A549 (cell line): ENCODE results near the gene INPP1. TPM values are rescaled to one million over a fixed set of nuclear protein-coding genes. Genes with fewer than 3 reads are reported as not detected.

ENCODE experiments used
- ATAC-seq, 2 experiments: fragments of 200-7000 bp in 1 of 2; fragments of >200 bp in 1 of 2; cut with Nextera tagmentation in 1 of 2; cut with Tn5 transposase in 1 of 2; 3 replicates each; pipeline versions ENCODE4 v1.8.0 to v1.9.1; 2018 to 2020; ENCODE audit warnings: mild to moderate bottlenecking in 1 of 2, moderate library complexity in 1 of 2
- CTCF ChIA-PET: fragments of 300-600 bp; sonication (Branson Sonifier 250); formaldehyde crosslinking; extraction: SDS; loops from one replicate; lab custom pipeline; 2021; ENCODE audit warnings: antibody characterized with exemption, inconsistent platforms; lab: Yijun Ruan, JAX
- POLR2A ChIA-PET: fragments of 350-600 bp; formaldehyde crosslinking; extraction: SDS; loops from one replicate; lab custom pipeline; 2021; ENCODE audit warnings: antibody characterized with exemption, inconsistent platforms; lab: Yijun Ruan, JAX
- DNase-seq, 2 experiments: peaks; one replicate each; pipeline versions ENCODE4 v3.0.0 to v3.0.0-alpha.2; 2011 to 2016; ENCODE audit warnings: low read depth in 1 of 2, low spot score in 1 of 2
- FAIRE-seq: peaks from 2 replicates; lab custom pipeline; 2011; peaks lifted over from hg19 to GRCh38; lab: Jason Lieb, UNC
- H3K27ac ChIP-seq, 2 experiments: fragments of >200 bp; sonication (Bioruptor Twin); formaldehyde crosslinking; 3 replicates each; pipeline ENCODE4 v1.5.1; 2016 to 2017
- H3K4me1 ChIP-seq: fragments of >200 bp; sonication (Bioruptor Twin); formaldehyde crosslinking; 3 replicates; pipeline ENCODE4 v1.6.1; 2016
- H3K4me2 ChIP-seq: fragments of >200 bp; sonication (Bioruptor Twin); formaldehyde crosslinking; 3 replicates; pipeline ENCODE4 v1.6.1; 2016
- H3K4me3 ChIP-seq: fragments of >200 bp; sonication (Bioruptor Twin); formaldehyde crosslinking; 3 replicates; pipeline ENCODE4 v1.5.1; 2016
- H3K9me3 ChIP-seq: fragments of >200 bp; sonication (Bioruptor Twin); formaldehyde crosslinking; 3 replicates; pipeline ENCODE4 v1.6.1; 2016
- BHLHE40 ChIP-seq: IDR thresholded peaks from 2 replicates; pipeline ENCODE4 v1.6.1; 2012; ENCODE audit warnings: low read depth, low read length, inconsistent platforms
- CBX2 ChIP-seq: fragments of 200-600 bp; sonication (generic); IDR thresholded peaks from 2 replicates; pipeline ENCODE4 v1.6.1; 2016; ENCODE audit warnings: low read depth, mild to moderate bottlenecking, borderline replicate concordance
- CBX8 ChIP-seq: fragments of 200-600 bp; sonication (generic); IDR thresholded peaks from 2 replicates; pipeline ENCODE4 v1.6.1; 2016
- CHD4 ChIP-seq: fragments of 200-600 bp; sonication (generic); IDR thresholded peaks from 2 replicates; pipeline ENCODE4 v1.6.1; 2016; ENCODE audit warnings: antibody characterized with exemption, mild to moderate bottlenecking, borderline replicate concordance
- EHF ChIP-seq: fragments of 250-450 bp; sonication (Bioruptor Pico); IDR thresholded peaks from 2 replicates; pipeline ENCODE4 v1.5.0; 2020; ENCODE audit warnings: mild to moderate bottlenecking
- EHMT2 ChIP-seq: fragments of 200-600 bp; sonication (generic); IDR thresholded peaks from 2 replicates; pipeline ENCODE4 v1.6.1; 2016; ENCODE audit warnings: antibody characterized with exemption, low read depth, mild to moderate bottlenecking, moderate library complexity
- ESRRA ChIP-seq: fragments of 150-350 bp; IDR thresholded peaks from 2 replicates; pipeline ENCODE4 v1.6.1; 2014; ENCODE audit warnings: mild to moderate bottlenecking, low read length, borderline replicate concordance
- FOSL2 ChIP-seq, 2 experiments: fragments of 450-650 bp in 1 of 2; fragments of >200 bp in 1 of 2; sonication (Bioruptor Twin) in 1 of 2; formaldehyde crosslinking; IDR thresholded peaks; 2 replicates each; pipeline versions ENCODE4 v1.5.0 to v1.6.1; 2016 to 2020; ENCODE audit warnings: mild to moderate bottlenecking in 1 of 2, moderate library complexity in 1 of 2
- FOXS1 ChIP-seq: fragments of 250-450 bp; sonication (Bioruptor Pico); IDR thresholded peaks from 2 replicates; pipeline ENCODE4 v1.5.0; 2020; ENCODE audit warnings: mild to moderate bottlenecking, moderate library complexity
- GATA3 ChIP-seq: IDR thresholded peaks from 2 replicates; pipeline ENCODE4 v1.6.1; 2012; ENCODE audit warnings: borderline replicate concordance
- HDAC2 ChIP-seq: fragments of 200-600 bp; sonication (generic); IDR thresholded peaks from 2 replicates; pipeline ENCODE4 v1.6.1; 2016
- HOXB5 ChIP-seq: fragments of 250-450 bp; sonication (Bioruptor Pico); IDR thresholded peaks from 2 replicates; pipeline ENCODE4 v1.5.0; 2020; ENCODE audit warnings: mild to moderate bottlenecking, moderate library complexity
- JUN ChIP-seq, 2 experiments: fragments of >200 bp; sonication (Bioruptor Twin); formaldehyde crosslinking; IDR thresholded peaks; 2 replicates in 1 of 2; 3 replicates in 1 of 2; pipeline ENCODE4 v1.6.1; 2016 to 2017
- JUNB ChIP-seq: fragments of >200 bp; sonication (Bioruptor Twin); formaldehyde crosslinking; IDR thresholded peaks from 2 replicates; pipeline ENCODE4 v1.6.1; 2016
- KDM1A ChIP-seq: fragments of 200-600 bp; sonication (generic); IDR thresholded peaks from 2 replicates; pipeline ENCODE4 v1.6.1; 2016; ENCODE audit warnings: low read depth, mild to moderate bottlenecking
- KDM5A ChIP-seq: fragments of 200-600 bp; sonication (generic); IDR thresholded peaks from 2 replicates; pipeline ENCODE4 v1.6.1; 2016; ENCODE audit warnings: antibody characterized with exemption, mild to moderate bottlenecking
- MAFK ChIP-seq: fragments of 450-650 bp; IDR thresholded peaks from 2 replicates; pipeline ENCODE4 v1.6.1; 2014; ENCODE audit not compliant: partially characterized antibody
- MAZ ChIP-seq: fragments of 150-350 bp; IDR thresholded peaks from 2 replicates; pipeline ENCODE4 v1.6.1; 2014; ENCODE audit warnings: antibody characterized with exemption, low read depth, low read length, borderline replicate concordance
- MYC ChIP-seq: IDR thresholded peaks from 2 replicates; pipeline ENCODE4 v1.6.1; 2012; ENCODE audit warnings: mild to moderate bottlenecking, inconsistent platforms, low read length, improper control_type of control experiment, borderline replicate concordance
- NFE2L2 ChIP-seq: fragments of 150-350 bp; conservative IDR thresholded peaks from 2 replicates; pipeline ENCODE4 v1.6.1; 2014; ENCODE audit warnings: low read length
- NPAS2 ChIP-seq: fragments of 250-450 bp; sonication (Bioruptor Pico); IDR thresholded peaks from 2 replicates; pipeline ENCODE4 v1.8.0; 2022; ENCODE audit warnings: mild to moderate bottlenecking, moderate library complexity, borderline replicate concordance
- PHF8 ChIP-seq: fragments of 200-600 bp; sonication (generic); IDR thresholded peaks from 2 replicates; pipeline ENCODE4 v1.6.1; 2016; ENCODE audit warnings: low read depth, mild to moderate bottlenecking, antibody characterized with exemption, moderate library complexity, borderline replicate concordance
- RCOR1 ChIP-seq: fragments of 150-350 bp; IDR thresholded peaks from 2 replicates; pipeline ENCODE4 v1.6.1; 2014; ENCODE audit warnings: antibody characterized with exemption, low read length, low read depth
- RFX5 ChIP-seq: fragments of 450-650 bp; IDR thresholded peaks from 2 replicates; pipeline ENCODE4 v1.7.1; 2014; ENCODE audit warnings: antibody characterized with exemption, mild to moderate bottlenecking, moderate library complexity
- TFCP2L1 ChIP-seq: fragments of 250-450 bp; sonication (Bioruptor Pico); IDR thresholded peaks from 2 replicates; pipeline ENCODE4 v1.5.0; 2021; ENCODE audit warnings: mild to moderate bottlenecking
- TP53 ChIP-seq: fragments of 250-450 bp; sonication (Bioruptor Pico); IDR thresholded peaks from 2 replicates; pipeline ENCODE4 v1.5.0; 2021; ENCODE audit warnings: mild to moderate bottlenecking, moderate library complexity
- ZFP36 ChIP-seq: fragments of 450-650 bp; IDR thresholded peaks from 2 replicates; pipeline ENCODE4 v1.6.1; 2014; ENCODE audit warnings: borderline replicate concordance; ENCODE audit not compliant: partially characterized antibody
- ZSCAN20 ChIP-seq: fragments of 250-450 bp; sonication (Bioruptor Pico); IDR thresholded peaks from 2 replicates; pipeline ENCODE4 v1.8.0; 2022; ENCODE audit warnings: mild to moderate bottlenecking, moderate library complexity
- whole genome bisulfite sequencing: methylation state at CpG from one replicate; pipeline ENCODE4 v1.1.6; 2017; ENCODE audit errors: missing lambda C conversion rate; 5-methylcytosine and 5-hydroxymethylcytosine counted together
- polyA plus RNA-seq, 4 experiments: library from polyadenylated mRNA; depleted of rRNA in 3 of 4; stranded (reverse); fragments of >200 nt; fragmentation: RNase III in 1 of 4; extraction: RNeasy Plus Mini Kit Qiagen cat#74134 plus additional on column Dnase treatment in 1 of 4; gene quantifications; 2 replicates in 3 of 4; 3 replicates in 1 of 4; pipeline ENCODE4 v1.2.3, GENCODE V29; 2011 to 2017
- TF ChIP-seq, protein P1 (sequence below): IDR thresholded peaks from 2 replicates; pipeline ENCODE4 v1.6.1; 2012
- TF ChIP-seq, protein P2 (sequence below): fragments of 200-600 bp; sonication (generic); IDR thresholded peaks from 2 replicates; pipeline ENCODE4 v1.6.1; 2016; ENCODE audit warnings: antibody characterized with exemption, mild to moderate bottlenecking, moderate library complexity
- TF ChIP-seq, protein P3 (sequence below): fragments of 150-350 bp; IDR thresholded peaks from 2 replicates; pipeline ENCODE4 v1.6.1; 2014; ENCODE audit warnings: low read depth, mild to moderate bottlenecking, low read length

INPP1 gene
- polyA plus RNA-seq, 2 of the 4 experiments (the other 2 are of a cell fraction): 12.8 to 18.4 TPM

DNA sequence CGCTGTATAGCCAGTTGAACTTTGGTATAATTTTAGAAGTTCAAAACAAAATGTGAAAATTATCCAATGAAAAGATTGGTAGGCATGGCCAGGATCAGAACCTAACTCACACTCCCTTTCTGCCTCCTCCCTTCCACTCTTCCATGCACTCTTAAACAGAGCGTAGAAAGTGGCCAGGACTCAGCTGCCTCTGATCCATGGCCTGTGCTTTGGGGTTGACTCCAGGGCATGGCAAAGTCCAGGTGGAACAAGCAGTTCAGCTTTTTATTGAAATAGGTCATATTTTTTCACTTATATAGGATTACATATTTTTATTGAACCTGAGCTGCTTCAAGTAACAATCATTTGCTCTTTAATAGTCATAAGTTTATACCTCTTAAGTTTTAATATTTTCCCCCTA is 26.2 kb downstream of the INPP1 start:
- H3K4me3 ChIP-seq: no peak overlapping the region
- H3K27ac ChIP-seq: no peak overlapping the region
- CTCF ChIA-PET: interaction anchor here (0.9 to 1.3 kb wide), 2 partner anchors 13 to 16 kb away, joined by 3 to 5 read pairs; no protein-coding TSS in a partner anchor
- POLR2A ChIA-PET: no interaction called here
- H3K9me3 ChIP-seq: no peaks in the 10 kb centered on the region
- no peak overlapping the region for H3K4me2 ChIP-seq
- TF ChIP-seq NFE2L2 (no peak), MYC (no peak), FOSL2 (IDR thresholded peaks at IDR 0.05) (no peak), FOSL2 (CRISPR knock-in tag; IDR thresholded peaks at IDR 0.05) (no peak), KDM5A (no peak), CBX2 (no peak), TP53 (no peak), RCOR1 (no peak), MAZ (no peak), FOXS1 (CRISPR knock-in tag) (no peak), EHF (CRISPR knock-in tag) (no peak), MAFK (no peak), PHF8 (no peak), ESRRA (no peak), EHMT2 (no peak), GATA3 (no peak), NPAS2 (CRISPR knock-in tag) (no peak), TFCP2L1 (CRISPR knock-in tag) (no peak), CHD4 (no peak), BHLHE40 (no peak)
- 89% methylated on average over 2 of the region's 2 CpGs for WGBS
- ATAC-seq: no peak
- no peak for FAIRE-seq
- DNase-seq: no peak
- no peaks in the 10 kb centered on the region for H3K4me1 ChIP-seq

DNA sequence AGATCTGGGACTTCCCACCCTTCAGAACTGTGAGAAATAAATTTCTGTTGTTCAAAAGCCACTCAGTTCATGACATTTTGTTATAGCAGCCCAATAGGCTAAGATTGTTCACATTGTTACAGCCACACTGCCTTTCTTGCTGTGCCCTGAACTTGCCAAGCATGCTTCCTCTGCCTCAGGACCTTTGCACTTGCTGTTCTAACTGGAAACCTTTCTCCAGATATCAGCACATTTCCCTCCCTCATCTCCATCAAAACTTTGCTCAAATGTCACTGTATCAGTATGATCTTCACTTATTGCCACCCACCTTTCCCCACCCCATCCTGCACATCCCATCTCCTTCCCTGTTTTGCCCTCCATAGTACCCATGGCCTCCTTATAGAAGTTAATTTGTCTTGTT is 32.7 kb downstream of the INPP1 start:
- DNase-seq (no peak), ATAC-seq (no peak), FAIRE-seq (no peak)
- H3K9me3 ChIP-seq: no peaks in the 10 kb centered on the region
- H3K27ac ChIP-seq: no peak overlapping the region
- ChIA-PET POLR2A (no interaction called here), CTCF (interaction anchor here (1.3 kb wide), 1 partner anchor 135 kb away, joined by 4 read pairs; no protein-coding TSS in a partner anchor)
- H3K4me3 ChIP-seq: no peak overlapping the region
- H3K4me2 ChIP-seq: no peak overlapping the region
- no peak for TF ChIP-seq TP53
- no peak for TF ChIP-seq JUNB
- no peak for TF ChIP-seq TFCP2L1 (CRISPR knock-in tag)
- TF ChIP-seq, protein P1, sequence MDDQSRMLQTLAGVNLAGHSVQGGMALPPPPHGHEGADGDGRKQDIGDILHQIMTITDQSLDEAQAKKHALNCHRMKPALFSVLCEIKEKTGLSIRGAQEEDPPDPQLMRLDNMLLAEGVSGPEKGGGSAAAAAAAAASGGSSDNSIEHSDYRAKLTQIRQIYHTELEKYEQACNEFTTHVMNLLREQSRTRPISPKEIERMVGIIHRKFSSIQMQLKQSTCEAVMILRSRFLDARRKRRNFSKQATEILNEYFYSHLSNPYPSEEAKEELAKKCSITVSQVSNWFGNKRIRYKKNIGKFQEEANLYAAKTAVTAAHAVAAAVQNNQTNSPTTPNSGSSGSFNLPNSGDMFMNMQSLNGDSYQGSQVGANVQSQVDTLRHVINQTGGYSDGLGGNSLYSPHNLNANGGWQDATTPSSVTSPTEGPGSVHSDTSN: no peak
- TF ChIP-seq, protein P2, sequence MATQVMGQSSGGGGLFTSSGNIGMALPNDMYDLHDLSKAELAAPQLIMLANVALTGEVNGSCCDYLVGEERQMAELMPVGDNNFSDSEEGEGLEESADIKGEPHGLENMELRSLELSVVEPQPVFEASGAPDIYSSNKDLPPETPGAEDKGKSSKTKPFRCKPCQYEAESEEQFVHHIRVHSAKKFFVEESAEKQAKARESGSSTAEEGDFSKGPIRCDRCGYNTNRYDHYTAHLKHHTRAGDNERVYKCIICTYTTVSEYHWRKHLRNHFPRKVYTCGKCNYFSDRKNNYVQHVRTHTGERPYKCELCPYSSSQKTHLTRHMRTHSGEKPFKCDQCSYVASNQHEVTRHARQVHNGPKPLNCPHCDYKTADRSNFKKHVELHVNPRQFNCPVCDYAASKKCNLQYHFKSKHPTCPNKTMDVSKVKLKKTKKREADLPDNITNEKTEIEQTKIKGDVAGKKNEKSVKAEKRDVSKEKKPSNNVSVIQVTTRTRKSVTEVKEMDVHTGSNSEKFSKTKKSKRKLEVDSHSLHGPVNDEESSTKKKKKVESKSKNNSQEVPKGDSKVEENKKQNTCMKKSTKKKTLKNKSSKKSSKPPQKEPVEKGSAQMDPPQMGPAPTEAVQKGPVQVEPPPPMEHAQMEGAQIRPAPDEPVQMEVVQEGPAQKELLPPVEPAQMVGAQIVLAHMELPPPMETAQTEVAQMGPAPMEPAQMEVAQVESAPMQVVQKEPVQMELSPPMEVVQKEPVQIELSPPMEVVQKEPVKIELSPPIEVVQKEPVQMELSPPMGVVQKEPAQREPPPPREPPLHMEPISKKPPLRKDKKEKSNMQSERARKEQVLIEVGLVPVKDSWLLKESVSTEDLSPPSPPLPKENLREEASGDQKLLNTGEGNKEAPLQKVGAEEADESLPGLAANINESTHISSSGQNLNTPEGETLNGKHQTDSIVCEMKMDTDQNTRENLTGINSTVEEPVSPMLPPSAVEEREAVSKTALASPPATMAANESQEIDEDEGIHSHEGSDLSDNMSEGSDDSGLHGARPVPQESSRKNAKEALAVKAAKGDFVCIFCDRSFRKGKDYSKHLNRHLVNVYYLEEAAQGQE: no peak
- TF ChIP-seq JUN (IDR thresholded peaks at IDR 0.05): no peak
- no peak for TF ChIP-seq HDAC2
- TF ChIP-seq CBX8: no peak
- TF ChIP-seq RCOR1: no peak
- TF ChIP-seq KDM1A: no peak
- no peak for TF ChIP-seq BHLHE40
- no peak for TF ChIP-seq ZFP36
- no peak for TF ChIP-seq RFX5
- TF ChIP-seq ZSCAN20 (CRISPR knock-in tag): no peak
- TF ChIP-seq, protein P3, sequence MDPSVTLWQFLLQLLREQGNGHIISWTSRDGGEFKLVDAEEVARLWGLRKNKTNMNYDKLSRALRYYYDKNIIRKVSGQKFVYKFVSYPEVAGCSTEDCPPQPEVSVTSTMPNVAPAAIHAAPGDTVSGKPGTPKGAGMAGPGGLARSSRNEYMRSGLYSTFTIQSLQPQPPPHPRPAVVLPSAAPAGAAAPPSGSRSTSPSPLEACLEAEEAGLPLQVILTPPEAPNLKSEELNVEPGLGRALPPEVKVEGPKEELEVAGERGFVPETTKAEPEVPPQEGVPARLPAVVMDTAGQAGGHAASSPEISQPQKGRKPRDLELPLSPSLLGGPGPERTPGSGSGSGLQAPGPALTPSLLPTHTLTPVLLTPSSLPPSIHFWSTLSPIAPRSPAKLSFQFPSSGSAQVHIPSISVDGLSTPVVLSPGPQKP: no peak
- TF ChIP-seq HOXB5 (CRISPR knock-in tag): no peak
- peaks cover 14% of the 10 kb centered on the region for H3K4me1 ChIP-seq
